ENCODE data around the gene NPC1.
"Not testable (repeated sequence)": the region's sequence is repeated elsewhere in the genome, so short reads cannot be mapped to it uniquely, and the experiment has no call there.

Gene NPC1

GRCh38 chr18:23494992-23495391, 91.3 kb downstream of the NPC1 start:
- in situ Hi-C loops (cut with MboI; ENCODE audit: low sequenced_read_pairs), result no loop called here

GRCh38 chr18:23493654-23494053, 92.7 kb downstream of the NPC1 start:
- in situ Hi-C loops (cut with MboI; ENCODE audit: low sequenced_read_pairs), result no loop called here

- in situ Hi-C loops (cut with MboI; ENCODE audit: low sequenced_read_pairs), result not testable (repeated sequence)
Observed at GRCh38 chr18:23489586-23489985, 96.7 kb downstream of the NPC1 start.

GRCh38 chr18:23487738-23488570, 98.4 kb downstream of the NPC1 start:
- in situ Hi-C loops (cut with MboI; ENCODE audit: low sequenced_read_pairs), result no loop called here

- in situ Hi-C loops (cut with MboI; ENCODE audit: low sequenced_read_pairs), result no loop called here
Observed at GRCh38 chr18:23485386-23485785, 100.9 kb downstream of the NPC1 start.

- in situ Hi-C loops (cut with MboI; ENCODE audit: low sequenced_read_pairs), result no loop called here
Observed at GRCh38 chr18:23484561-23485182, 101.6 kb downstream of the NPC1 start.

All from hTERT RPE-1 (cell line).